HEK293 (cell line): ENCODE data around the gene KLF2.

ENCODE experiments used
- REPIN1 ChIP-seq: fragments of 450-650 bp; formaldehyde crosslinking; IDR thresholded peaks from 2 replicates; pipeline ENCODE4 v1.5.1; 2017; ENCODE audit warnings: missing biosample characterization, missing genetic modification characterization, low read depth
- ZNF24 ChIP-seq: fragments of 450-650 bp; formaldehyde crosslinking; IDR thresholded peaks from 2 replicates; pipeline ENCODE4 v1.5.1; 2016; ENCODE audit warnings: missing biosample characterization, missing genetic modification characterization
- ZNF777 ChIP-seq: fragments of 450-650 bp; formaldehyde crosslinking; IDR thresholded peaks from 2 replicates; pipeline ENCODE4 v1.5.1; 2017; ENCODE audit warnings: missing biosample characterization, missing genetic modification characterization, borderline replicate concordance
- TF ChIP-seq, protein P1 (sequence below): fragments of 450-650 bp; formaldehyde crosslinking; IDR thresholded peaks from 2 replicates; pipeline ENCODE4 v1.5.1; 2016; ENCODE audit warnings: missing biosample characterization, missing genetic modification characterization

DNA sequence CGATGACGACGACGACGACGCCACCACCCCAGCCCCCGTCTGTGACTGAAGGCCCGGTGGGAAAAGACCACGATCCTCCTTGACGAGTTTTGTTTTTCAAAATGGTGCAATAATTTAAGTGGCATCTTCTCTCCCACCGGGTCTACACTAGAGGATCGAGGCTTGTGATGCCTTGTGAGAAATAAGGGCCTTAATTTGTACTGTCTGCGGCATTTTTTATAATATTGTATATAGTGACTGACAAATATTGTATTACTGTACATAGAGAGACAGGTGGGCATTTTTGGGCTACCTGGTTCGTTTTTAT is 2.5 kb downstream of the KLF2 start:
- TF ChIP-seq, protein P1, sequence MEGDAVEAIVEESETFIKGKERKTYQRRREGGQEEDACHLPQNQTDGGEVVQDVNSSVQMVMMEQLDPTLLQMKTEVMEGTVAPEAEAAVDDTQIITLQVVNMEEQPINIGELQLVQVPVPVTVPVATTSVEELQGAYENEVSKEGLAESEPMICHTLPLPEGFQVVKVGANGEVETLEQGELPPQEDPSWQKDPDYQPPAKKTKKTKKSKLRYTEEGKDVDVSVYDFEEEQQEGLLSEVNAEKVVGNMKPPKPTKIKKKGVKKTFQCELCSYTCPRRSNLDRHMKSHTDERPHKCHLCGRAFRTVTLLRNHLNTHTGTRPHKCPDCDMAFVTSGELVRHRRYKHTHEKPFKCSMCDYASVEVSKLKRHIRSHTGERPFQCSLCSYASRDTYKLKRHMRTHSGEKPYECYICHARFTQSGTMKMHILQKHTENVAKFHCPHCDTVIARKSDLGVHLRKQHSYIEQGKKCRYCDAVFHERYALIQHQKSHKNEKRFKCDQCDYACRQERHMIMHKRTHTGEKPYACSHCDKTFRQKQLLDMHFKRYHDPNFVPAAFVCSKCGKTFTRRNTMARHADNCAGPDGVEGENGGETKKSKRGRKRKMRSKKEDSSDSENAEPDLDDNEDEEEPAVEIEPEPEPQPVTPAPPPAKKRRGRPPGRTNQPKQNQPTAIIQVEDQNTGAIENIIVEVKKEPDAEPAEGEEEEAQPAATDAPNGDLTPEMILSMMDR (tag by site-specific recombination): no peak
- TF ChIP-seq ZNF24 (no peak), ZNF777 (no peak), REPIN1 (no peak)
